MCF 10A (cell line): ENCODE data around the gene WDR76. TPM values are rescaled to one million over a fixed set of nuclear protein-coding genes. Genes with fewer than 3 reads are reported as not detected.

Experiments
- BruUV-seq: library from RNA; stranded (reverse); fragments of 400-500 nt; replicated peaks from 2 replicates; lab custom pipeline; 2021; lab: Mats Ljungman, UMichigan
- CTCF ChIA-PET: fragments of 300-600 bp; sonication (Branson Sonifier 250); formaldehyde crosslinking; extraction: SDS; loops from one replicate; lab custom pipeline; 2021; ENCODE audit warnings: antibody characterized with exemption, inconsistent platforms; lab: Yijun Ruan, JAX
- POLR2A ChIA-PET: fragments of 300-600, 350-650 bp; sonication (Branson Sonifier 250); formaldehyde crosslinking; extraction: SDS; loops from one replicate; lab custom pipeline; 2020; ENCODE audit warnings: antibody characterized with exemption, inconsistent platforms; lab: Yijun Ruan, JAX
- DNase-seq: peaks from one replicate; pipeline ENCODE4 v3.0.0-alpha.2; 2018; ENCODE audit not compliant: unreplicated experiment
- H3K27ac Mint-ChIP-seq: one replicate; pipeline ENCODE4 v1.8.0; 2022; ENCODE audit warnings: mild to moderate bottlenecking, low read depth, mixed read lengths; ENCODE audit not compliant: unreplicated experiment
- H3K27me3 Mint-ChIP-seq: one replicate; pipeline ENCODE4 v1.8.0; 2022; ENCODE audit warnings: mixed read lengths; ENCODE audit not compliant: insufficient read depth, unreplicated experiment
- H3K36me3 Mint-ChIP-seq: one replicate; pipeline ENCODE4 v1.8.0; 2022; ENCODE audit warnings: mild to moderate bottlenecking, moderate library complexity, mixed read lengths; ENCODE audit not compliant: insufficient read depth, unreplicated experiment
- H3K4me1 Mint-ChIP-seq: one replicate; pipeline ENCODE4 v1.8.0; 2022; ENCODE audit warnings: mixed read lengths; ENCODE audit not compliant: insufficient read depth, unreplicated experiment
- H3K4me3 Mint-ChIP-seq: one replicate; pipeline ENCODE4 v1.8.0; 2022; ENCODE audit warnings: mild to moderate bottlenecking, moderate library complexity, mixed read lengths; ENCODE audit not compliant: unreplicated experiment
- H3K9me3 Mint-ChIP-seq: one replicate; pipeline ENCODE4 v1.8.0; 2022; ENCODE audit warnings: mixed read lengths; ENCODE audit not compliant: unreplicated experiment
- CTCF ChIP-seq: fragments of 200-600 bp; IDR thresholded peaks from one replicate; pipeline ENCODE4 v1.8.0; 2022; ENCODE audit warnings: antibody characterized with exemption, mild to moderate bottlenecking; ENCODE audit not compliant: unreplicated experiment
- intact Hi-C: fragments of 100-400 bp; cut with micrococcal nuclease; formaldehyde crosslinking; loops from 2 replicates; pipeline ENCODE4 v1.14.1; 2022
- total RNA-seq: library from RNA; stranded (reverse); gene quantifications from 2 replicates; pipeline ENCODE4 v1.2.3, GENCODE V29; 2022

The WDR76 gene
- total RNA-seq, 1 experiment from 2014 or later = 6.9 TPM

- intact Hi-C loops = no loop called here
- TF ChIP-seq CTCF = no peak
- no peak overlapping the region for H3K4me3 Mint-ChIP-seq
- ChIA-PET CTCF (interaction anchor here (0.5 to 2.3 kb wide), 4 partner anchors 9 to 221 kb away, joined by 4 to 9 read pairs (median 7); no protein-coding TSS in a partner anchor), POLR2A (interaction anchor here (1.5 kb wide), 1 partner anchor 162 kb away, joined by 3 read pairs; no protein-coding TSS in a partner anchor)
- DNase-seq = no peak
- no TSS peak for BruUV-seq
- no peaks in the 10 kb centered on the region for H3K9me3 Mint-ChIP-seq
- no peaks in the 10 kb centered on the region for H3K36me3 Mint-ChIP-seq
- H3K4me1 Mint-ChIP-seq = no peaks in the 10 kb centered on the region
- H3K27ac Mint-ChIP-seq = no peak overlapping the region
- H3K27me3 Mint-ChIP-seq = no peaks in the 10 kb centered on the region
These were observed 68.8 kb downstream of the WDR76 start for GRCh38 chr15:43895586-43895985.

GRCh38 chr15:43896543-43896942 is 69.7 kb downstream of the WDR76 start:
- POLR2A ChIA-PET = interaction anchor here (0.6 kb wide), 1 partner anchor 804 kb away, joined by 4 read pairs; no protein-coding TSS in a partner anchor
- Mint-ChIP-seq H3K4me1 (no peaks in the 10 kb centered on the region), H3K27ac (no peak overlapping the region), H3K27me3 (no peaks in the 10 kb centered on the region), H3K4me3 (no peak overlapping the region), H3K9me3 (no peaks in the 10 kb centered on the region), H3K36me3 (no peaks in the 10 kb centered on the region)
- intact Hi-C loops = no loop called here
- TF ChIP-seq CTCF = no peak
- CTCF ChIA-PET = interaction anchor here (0.6 to 2.3 kb wide), 4 partner anchors 8 to 322 kb away, joined by 4 to 9 read pairs (median 6); no protein-coding TSS in a partner anchor
- no peak for DNase-seq
- BruUV-seq = no TSS peak

GRCh38 chr15:43898891-43899290 is 72.1 kb downstream of the WDR76 start:
- DNase-seq = no peak
- no peaks in the 10 kb centered on the region for H3K27me3 Mint-ChIP-seq
- H3K4me1 Mint-ChIP-seq = peaks cover 3% of the 10 kb centered on the region
- intact Hi-C loops = no loop called here
- H3K4me3 Mint-ChIP-seq = no peak overlapping the region
- ChIA-PET POLR2A (no interaction called here), CTCF (interaction anchor here (0.6 to 1.0 kb wide), 2 partner anchors 12 to 412 kb away, joined by 3 to 4 read pairs; no protein-coding TSS in a partner anchor)
- no peaks in the 10 kb centered on the region for H3K36me3 Mint-ChIP-seq
- TF ChIP-seq CTCF = no peak
- BruUV-seq = no TSS peak
- no peaks in the 10 kb centered on the region for H3K9me3 Mint-ChIP-seq
- no peak overlapping the region for H3K27ac Mint-ChIP-seq

GRCh38 chr15:43899928-43900327 is 73.1 kb downstream of the WDR76 start:
- no peaks in the 10 kb centered on the region for H3K9me3 Mint-ChIP-seq
- no peaks in the 10 kb centered on the region for H3K27me3 Mint-ChIP-seq
- BruUV-seq = no TSS peak
- TF ChIP-seq CTCF = no peak
- ChIA-PET CTCF (interaction anchor here (0.6 kb wide), 2 partner anchors 22 to 548 kb away, joined by 3 read pairs; no protein-coding TSS in a partner anchor), POLR2A (no interaction called here)
- H3K4me3 Mint-ChIP-seq = no peak overlapping the region
- DNase-seq = no peak
- H3K4me1 Mint-ChIP-seq = peaks cover 5% of the 10 kb centered on the region
- H3K27ac Mint-ChIP-seq = no peak overlapping the region
- intact Hi-C loops = loop anchor here (5.0 kb wide), 2 partner anchors 37 to 602 kb away; no protein-coding TSS in a partner anchor
- H3K36me3 Mint-ChIP-seq = no peaks in the 10 kb centered on the region
